RKO (cell line): ENCODE results near the gene GALNTL6.
A peak's percentile ranks its signal among the peaks of the same experiment; 100 is the strongest.

Source experiments
- DNase-seq: peaks from one replicate; pipeline ENCODE4 v3.0.0-alpha.2; 2016; ENCODE audit warnings: low spot score

GALNTL6 gene

GRCh38 chr4:173074501-173074946 lies 1261.3 kb downstream of the GALNTL6 start:
- DNase-seq, result peak; percentile 23

GRCh38 chr4:173076903-173077634 lies 1263.9 kb downstream of the GALNTL6 start:
- DNase-seq, result peak; percentile 40

- DNase-seq, result no peak
Measured at GRCh38 chr4:173088144-173088543, 1274.9 kb downstream of the GALNTL6 start.
